ENCODE results near the gene TRIM14.
A peak's percentile ranks its signal among the peaks of the same experiment; 100 is the strongest.
"Not testable (repeated sequence)": the region's sequence is repeated elsewhere in the genome, so short reads cannot be mapped to it uniquely, and the experiment has no call there.

Gene TRIM14

DNA sequence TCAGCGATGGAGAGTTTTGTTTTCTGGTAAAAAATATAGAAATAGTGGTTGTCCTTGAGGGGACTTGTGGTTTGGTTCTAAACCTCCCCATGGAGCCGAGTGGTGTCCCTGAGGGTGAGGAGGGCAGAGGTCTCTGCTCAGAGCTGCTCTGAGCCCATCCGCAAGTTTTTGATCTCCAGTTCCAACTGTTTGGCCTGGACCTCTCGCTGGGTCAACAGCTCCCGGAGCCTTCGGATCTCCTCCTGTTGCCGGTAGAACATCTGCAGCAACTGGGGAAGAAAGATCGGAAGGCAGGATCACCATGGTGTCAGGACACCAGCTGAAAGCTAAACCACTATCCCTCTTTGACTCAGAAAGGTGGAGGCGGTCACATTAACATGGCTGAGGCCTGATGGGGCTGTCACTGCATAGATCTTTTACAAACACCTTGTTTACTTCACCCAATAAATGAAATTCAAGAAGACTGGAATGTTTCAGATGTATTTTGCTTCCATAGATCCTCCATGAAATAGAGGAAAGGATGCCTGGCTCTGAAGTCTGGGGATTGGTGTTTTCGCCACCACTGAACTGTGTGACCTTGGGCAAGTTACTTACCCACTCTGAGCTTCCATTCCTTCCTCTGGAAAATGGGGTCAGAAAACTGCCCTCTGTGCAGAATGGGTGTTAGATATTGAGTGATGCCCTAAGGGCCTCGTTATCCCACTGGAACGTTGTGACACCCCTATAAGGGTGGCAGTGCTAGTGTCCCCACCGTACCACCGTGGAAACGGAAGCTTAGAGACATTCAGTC, 5.8 kb upstream of the TRIM14 start:
- DNase-seq (ENCODE audit: extremely low read depth, low read depth) = no peak
- TF ChIP-seq, protein P1, sequence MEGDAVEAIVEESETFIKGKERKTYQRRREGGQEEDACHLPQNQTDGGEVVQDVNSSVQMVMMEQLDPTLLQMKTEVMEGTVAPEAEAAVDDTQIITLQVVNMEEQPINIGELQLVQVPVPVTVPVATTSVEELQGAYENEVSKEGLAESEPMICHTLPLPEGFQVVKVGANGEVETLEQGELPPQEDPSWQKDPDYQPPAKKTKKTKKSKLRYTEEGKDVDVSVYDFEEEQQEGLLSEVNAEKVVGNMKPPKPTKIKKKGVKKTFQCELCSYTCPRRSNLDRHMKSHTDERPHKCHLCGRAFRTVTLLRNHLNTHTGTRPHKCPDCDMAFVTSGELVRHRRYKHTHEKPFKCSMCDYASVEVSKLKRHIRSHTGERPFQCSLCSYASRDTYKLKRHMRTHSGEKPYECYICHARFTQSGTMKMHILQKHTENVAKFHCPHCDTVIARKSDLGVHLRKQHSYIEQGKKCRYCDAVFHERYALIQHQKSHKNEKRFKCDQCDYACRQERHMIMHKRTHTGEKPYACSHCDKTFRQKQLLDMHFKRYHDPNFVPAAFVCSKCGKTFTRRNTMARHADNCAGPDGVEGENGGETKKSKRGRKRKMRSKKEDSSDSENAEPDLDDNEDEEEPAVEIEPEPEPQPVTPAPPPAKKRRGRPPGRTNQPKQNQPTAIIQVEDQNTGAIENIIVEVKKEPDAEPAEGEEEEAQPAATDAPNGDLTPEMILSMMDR (IDR thresholded peaks at IDR 0.05; ENCODE audit: low read depth, low read length) = no peak

DNA sequence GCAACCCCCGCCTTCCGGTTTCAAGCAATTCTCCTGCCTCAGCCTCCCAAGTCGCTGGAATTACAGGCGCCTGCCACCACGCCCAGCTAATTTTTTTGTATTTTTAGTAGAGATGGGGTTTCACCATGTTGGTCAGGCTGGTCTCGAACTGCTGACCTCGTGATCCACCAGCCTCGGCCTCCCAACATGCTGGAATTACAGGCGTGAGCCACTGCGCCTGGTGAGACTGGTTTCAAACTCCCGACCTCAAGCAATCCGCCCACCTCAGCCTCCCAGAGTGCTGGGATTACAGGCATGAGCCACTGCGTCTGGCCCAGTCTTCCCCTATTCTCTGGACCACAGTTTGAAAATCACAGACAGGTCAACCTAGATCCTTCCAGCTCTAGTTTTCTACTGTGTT, 5.1 kb upstream of the TRIM14 start:
- DNase-seq (ENCODE audit: extremely low read depth, low read depth) = not testable (repeated sequence)

DNA sequence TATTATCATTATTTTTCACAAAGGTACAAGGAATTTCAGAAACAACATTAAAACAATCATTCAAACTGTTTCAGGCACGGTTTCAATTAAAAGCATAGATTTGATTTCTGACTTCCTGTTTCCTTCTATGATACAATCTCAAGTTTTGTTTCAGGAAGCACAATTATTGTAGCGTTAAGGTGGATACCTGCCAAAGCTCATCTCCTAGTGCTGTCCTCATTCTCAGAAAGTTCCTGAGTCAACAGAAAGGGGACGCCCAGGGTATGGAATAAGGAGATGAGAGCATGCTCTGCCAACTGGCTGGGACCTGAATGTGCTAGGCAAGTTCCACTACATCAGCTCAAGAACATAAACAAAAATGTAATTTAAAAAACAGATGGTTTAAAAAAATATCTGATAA, 2.0 kb upstream of the TRIM14 start:
- no peak for DNase-seq (ENCODE audit: extremely low read depth, low read depth)
- TF ChIP-seq, protein P1 (IDR thresholded peaks at IDR 0.05; ENCODE audit: low read depth, low read length) = no peak; the same call in 1 of the 2 replicates

DNA sequence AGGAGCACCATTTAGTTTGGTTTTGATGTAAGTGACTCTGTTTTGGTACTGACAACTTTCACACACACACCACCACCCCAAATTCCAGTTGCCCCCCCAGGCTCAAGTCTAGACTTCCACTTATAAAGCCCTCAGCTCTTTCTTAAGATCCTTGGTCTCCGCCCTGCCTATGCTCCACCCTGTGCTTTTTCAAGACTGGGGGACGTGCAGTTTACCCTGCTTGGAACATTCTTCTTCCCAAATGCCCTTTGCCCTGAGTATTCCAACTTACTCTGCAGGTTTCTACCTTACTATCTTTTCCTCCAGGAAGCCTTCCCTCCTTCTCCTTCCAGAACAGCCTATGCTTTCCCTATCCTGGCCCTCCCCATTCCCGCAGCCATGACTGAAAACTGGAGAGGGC, 1.5 kb upstream of the TRIM14 start:
- no peak for DNase-seq (ENCODE audit: extremely low read depth, low read depth)
- TF ChIP-seq, protein P1 (IDR thresholded peaks at IDR 0.05; ENCODE audit: low read depth, low read length) = no peak

DNA sequence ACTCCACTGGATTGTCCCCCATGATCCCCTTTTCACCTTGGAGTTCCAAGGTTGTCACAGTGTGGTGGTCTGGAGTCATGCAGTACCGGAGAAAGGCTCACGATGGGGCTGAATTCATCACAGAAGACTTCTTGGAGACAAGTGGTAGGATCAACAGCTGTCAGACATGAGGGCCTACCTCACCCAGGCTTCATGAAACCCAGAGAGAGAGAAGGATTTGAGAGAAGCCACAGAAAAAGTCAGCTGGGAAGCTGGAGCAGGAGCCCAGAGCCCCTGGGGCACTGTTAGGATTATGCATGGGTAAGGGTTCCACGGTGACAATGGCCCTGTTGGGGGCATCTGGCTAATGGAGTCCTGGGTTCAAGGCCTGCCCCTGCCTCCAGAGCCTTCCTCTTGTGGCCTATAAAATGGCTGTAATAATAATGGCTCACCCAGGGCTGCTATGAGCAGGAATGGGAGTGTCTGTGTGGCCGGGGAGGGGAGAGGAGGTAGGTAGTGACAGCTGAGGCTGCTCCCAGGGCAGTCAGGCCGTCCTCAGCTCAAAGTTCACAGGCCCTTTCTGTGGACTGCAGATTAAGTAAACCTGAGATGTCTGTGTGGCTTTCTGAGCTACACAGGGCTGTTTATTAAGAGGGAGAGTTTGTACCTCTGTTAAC, 910 bp downstream of the TRIM14 start:
- TF ChIP-seq, protein P1 (IDR thresholded peaks at IDR 0.05; ENCODE audit: low read depth, low read length) = peak; percentile 6
- no peak for DNase-seq (ENCODE audit: extremely low read depth, low read depth)

DNA sequence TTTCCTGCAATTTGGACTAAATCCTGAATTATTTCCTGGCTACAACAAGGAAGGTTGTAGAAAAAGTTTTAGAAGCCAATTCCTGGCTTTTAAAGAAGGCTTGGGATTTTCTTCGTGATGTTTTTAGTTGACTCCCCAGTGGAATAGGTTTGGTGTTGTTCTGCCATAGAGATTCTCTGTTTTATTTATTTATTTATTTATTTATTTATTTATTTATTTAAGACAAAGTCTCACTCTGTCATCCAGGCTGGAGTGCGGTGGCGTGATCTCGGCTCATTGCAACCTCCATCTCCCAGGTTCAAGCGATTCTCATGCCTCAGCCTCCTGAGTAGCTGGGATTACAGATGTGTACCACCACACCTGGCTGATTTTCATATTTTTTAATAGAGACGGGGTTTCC, 1.9 kb downstream of the TRIM14 start:
- DNase-seq (ENCODE audit: extremely low read depth, low read depth) = not testable (repeated sequence)

DNA sequence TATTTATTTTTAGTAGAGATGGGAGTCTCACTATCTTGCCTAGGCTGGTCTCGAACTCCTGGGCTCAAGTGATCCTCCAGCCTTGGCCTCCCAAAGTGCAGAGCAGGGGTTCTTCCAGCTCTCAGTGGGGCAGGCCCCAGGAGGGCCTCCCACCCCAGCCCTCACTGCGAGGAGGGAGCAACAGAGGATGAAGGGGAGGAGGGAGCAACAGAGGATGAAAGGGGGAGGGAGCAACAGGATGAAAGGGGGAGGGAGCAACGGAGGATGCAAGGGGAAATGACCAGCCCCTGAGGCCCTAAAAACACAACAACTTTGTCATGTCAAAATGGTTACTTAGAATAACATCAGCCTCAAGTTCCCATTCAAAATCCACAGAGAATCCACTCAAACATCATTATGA, 10.0 kb downstream of the TRIM14 start:
- no peak for DNase-seq (ENCODE audit: extremely low read depth, low read depth)
- TF ChIP-seq, protein P1 (IDR thresholded peaks at IDR 0.05; ENCODE audit: low read depth, low read length) = no peak

DNA sequence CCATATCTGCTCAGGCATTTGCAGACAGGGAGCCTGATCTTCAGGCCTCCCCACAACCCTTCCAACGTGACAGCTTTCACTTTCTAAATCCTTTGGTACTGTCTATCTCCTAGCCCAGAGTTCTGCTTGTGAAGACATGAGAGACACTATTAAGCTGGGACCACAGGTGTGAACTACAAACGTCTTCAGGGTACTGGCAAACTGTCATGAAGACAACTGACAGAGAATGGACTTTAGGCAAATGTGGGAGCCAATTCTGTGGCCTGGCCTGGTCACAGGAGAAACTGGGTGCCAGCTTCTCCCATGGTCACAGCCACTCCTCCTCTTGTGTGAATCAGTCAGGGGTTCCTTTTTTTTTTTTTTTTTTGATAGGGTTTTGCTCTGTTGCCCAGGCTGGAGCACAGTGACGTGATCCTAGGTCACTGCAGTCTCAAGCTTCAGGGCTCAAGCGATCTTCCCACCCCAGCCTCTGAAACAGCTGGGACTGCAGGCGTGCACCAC, 10.4 kb downstream of the TRIM14 start:
- TF ChIP-seq, protein P1 (IDR thresholded peaks at IDR 0.05; ENCODE audit: low read depth, low read length) = no peak

More for the DNA sequence above, 10.4 kb downstream of the TRIM14 start:
- DNase-seq (ENCODE audit: extremely low read depth, low read depth) = no peak

All from AG09319 (cell line).